COR-L47 (cell line): ENCODE results near the gene RAD50.
"Not testable (repeated sequence)": the region's sequence is repeated elsewhere in the genome, so short reads cannot be mapped to it uniquely, and the experiment has no call there.

Experiments
- DNase-seq: peaks from one replicate; lab custom pipeline; 2025; lab: John Stamatoyannopoulos, UW

RAD50 gene

GRCh38 chr5:132633587-132633986 lies 76.8 kb downstream of the RAD50 start:
- not testable (repeated sequence) for DNase-seq

GRCh38 chr5:132635873-132636272 lies 79.1 kb downstream of the RAD50 start:
- no peak for DNase-seq

GRCh38 chr5:132637241-132637640 lies 80.5 kb downstream of the RAD50 start:
- DNase-seq, result no peak

- no peak for DNase-seq
Observed at GRCh38 chr5:132639706-132640130, 82.9 kb downstream of the RAD50 start.

GRCh38 chr5:132640613-132641012 lies 83.8 kb downstream of the RAD50 start:
- DNase-seq, result no peak

GRCh38 chr5:132641241-132641723 lies 84.5 kb downstream of the RAD50 start:
- DNase-seq, result no peak

GRCh38 chr5:132641841-132642240 lies 85.1 kb downstream of the RAD50 start:
- no peak for DNase-seq

GRCh38 chr5:132644177-132644576 lies 87.4 kb downstream of the RAD50 start:
- DNase-seq, result no peak

GRCh38 chr5:132646583-132647266 lies 89.9 kb downstream of the RAD50 start:
- no peak for DNase-seq

GRCh38 chr5:132647473-132647872 lies 90.7 kb downstream of the RAD50 start:
- DNase-seq, result no peak

GRCh38 chr5:132648355-132648754 lies 91.6 kb downstream of the RAD50 start:
- no peak for DNase-seq

GRCh38 chr5:132651838-132652469 lies 95.2 kb downstream of the RAD50 start:
- no peak for DNase-seq

- no peak for DNase-seq
Observed at GRCh38 chr5:132653716-132654115, 96.9 kb downstream of the RAD50 start.

- DNase-seq, result no peak
Observed at GRCh38 chr5:132655821-132656773, 99.3 kb downstream of the RAD50 start.

- no peak for DNase-seq
Observed at GRCh38 chr5:132656774-132657355, 100.1 kb downstream of the RAD50 start.

GRCh38 chr5:132657676-132658380 lies 101.1 kb downstream of the RAD50 start, which contains the start of gene IL13:
IL13 (plus strand) TSS chr5:132658173; CDS start chr5:132658187, 14 bp downstream.
- no peak for DNase-seq

GRCh38 chr5:132658381-132659302 lies 101.9 kb downstream of the RAD50 start:
- no peak for DNase-seq

GRCh38 chr5:132659598-132660493 lies 103.1 kb downstream of the RAD50 start:
- DNase-seq, result no peak
